Lower lobe of right lung (tissue), 2 donors: Measurements from ENCODE around the gene C1QTNF5. TPM values are rescaled to one million over a fixed set of nuclear protein-coding genes. Genes with fewer than 3 reads are reported as not detected.

Source experiments
- ATAC-seq, 2 donors: fragments of 200-7000 bp; cut with Tn5 transposase; one replicate each; pipeline ENCODE4 v1.9.1; 2020 to 2022; ENCODE audit warnings: mild to moderate bottlenecking in 2 of 2, moderate library complexity in 2 of 2
- DNase-seq: peaks from one replicate; pipeline ENCODE4 v3.0.0-alpha.2; 2020
- H3K27ac ChIP-seq: fragments of 200-600 bp; one replicate; pipeline ENCODE4 v1.8.0; 2022
- H3K27me3 ChIP-seq: fragments of 200-600 bp; one replicate; pipeline ENCODE4 v1.8.0; 2022; ENCODE audit warnings: low read depth
- H3K36me3 ChIP-seq: fragments of 200-600 bp; one replicate; pipeline ENCODE4 v1.8.0; 2022; ENCODE audit warnings: mild to moderate bottlenecking
- H3K4me1 ChIP-seq: fragments of 200-600 bp; one replicate; pipeline ENCODE4 v1.8.0; 2022
- H3K4me3 ChIP-seq: fragments of 200-600 bp; one replicate; pipeline ENCODE4 v1.8.0; 2022; ENCODE audit warnings: mild to moderate bottlenecking
- H3K9me3 ChIP-seq: fragments of 200-600 bp; one replicate; pipeline ENCODE4 v1.8.0; 2022
- intact Hi-C: fragments of 100-400 bp; cut with DNase I; formaldehyde crosslinking; loops from one replicate; pipeline ENCODE4 v1.11.0; 2022
- total RNA-seq: library from RNA; stranded (reverse); fragmentation: NEBNext Ultra II Directional; extraction: Animal tissue kit (Norgen Biotek cat#: 25700); gene quantifications from one replicate; pipeline ENCODE4 v1.2.1, GENCODE V29; 2021
- TF ChIP-seq, protein P1 (sequence below): fragments of 200-600 bp; IDR thresholded peaks from one replicate; pipeline ENCODE4 v1.8.0; 2022; ENCODE audit warnings: antibody characterized with exemption, mild to moderate bottlenecking
- donor health status: DM: no; HTN: yes; CAD: no; lungs with severe emphysema.

C1QTNF5 gene
- total RNA-seq, 1 donor from 2014 or later: 28.2 TPM

- no peaks in the 10 kb centered on the region for H3K36me3 ChIP-seq
- DNase-seq (no peak), ATAC-seq (no peak)
- H3K27me3 ChIP-seq: no peaks in the 10 kb centered on the region
- TF ChIP-seq, protein P1, sequence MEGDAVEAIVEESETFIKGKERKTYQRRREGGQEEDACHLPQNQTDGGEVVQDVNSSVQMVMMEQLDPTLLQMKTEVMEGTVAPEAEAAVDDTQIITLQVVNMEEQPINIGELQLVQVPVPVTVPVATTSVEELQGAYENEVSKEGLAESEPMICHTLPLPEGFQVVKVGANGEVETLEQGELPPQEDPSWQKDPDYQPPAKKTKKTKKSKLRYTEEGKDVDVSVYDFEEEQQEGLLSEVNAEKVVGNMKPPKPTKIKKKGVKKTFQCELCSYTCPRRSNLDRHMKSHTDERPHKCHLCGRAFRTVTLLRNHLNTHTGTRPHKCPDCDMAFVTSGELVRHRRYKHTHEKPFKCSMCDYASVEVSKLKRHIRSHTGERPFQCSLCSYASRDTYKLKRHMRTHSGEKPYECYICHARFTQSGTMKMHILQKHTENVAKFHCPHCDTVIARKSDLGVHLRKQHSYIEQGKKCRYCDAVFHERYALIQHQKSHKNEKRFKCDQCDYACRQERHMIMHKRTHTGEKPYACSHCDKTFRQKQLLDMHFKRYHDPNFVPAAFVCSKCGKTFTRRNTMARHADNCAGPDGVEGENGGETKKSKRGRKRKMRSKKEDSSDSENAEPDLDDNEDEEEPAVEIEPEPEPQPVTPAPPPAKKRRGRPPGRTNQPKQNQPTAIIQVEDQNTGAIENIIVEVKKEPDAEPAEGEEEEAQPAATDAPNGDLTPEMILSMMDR: no peak
- no peaks in the 10 kb centered on the region for H3K9me3 ChIP-seq
- H3K27ac ChIP-seq: no peak overlapping the region
- peaks cover 61% of the 10 kb centered on the region for H3K4me1 ChIP-seq
- intact Hi-C loops: no loop called here
- H3K4me3 ChIP-seq: no peak overlapping the region
Measured at GRCh38 chr11:119371778-119372182, 31.1 kb upstream of the C1QTNF5 start.

GRCh38 chr11:119371067-119371601, 30.5 kb upstream of the C1QTNF5 start:
- H3K27me3 ChIP-seq: no peaks in the 10 kb centered on the region
- ATAC-seq: no peak
- TF ChIP-seq, protein P1: no peak
- peaks cover 54% of the 10 kb centered on the region for H3K4me1 ChIP-seq
- H3K4me3 ChIP-seq: no peak overlapping the region
- intact Hi-C loops: no loop called here
- no peaks in the 10 kb centered on the region for H3K9me3 ChIP-seq
- no peak overlapping the region for H3K27ac ChIP-seq
- DNase-seq: no peak
- H3K36me3 ChIP-seq: no peaks in the 10 kb centered on the region

- no peak for DNase-seq
- Histone ChIP-seq H3K36me3 (no peaks in the 10 kb centered on the region), H3K4me3 (no peak overlapping the region), H3K27me3 (no peaks in the 10 kb centered on the region), H3K27ac (peak overlapping the region; percentile 6), H3K4me1 (peaks cover 49% of the 10 kb centered on the region), H3K9me3 (no peaks in the 10 kb centered on the region)
- peak; percentile 29 to 45 for ATAC-seq
- intact Hi-C loops: no loop called here
- TF ChIP-seq, protein P1: no peak
Measured at GRCh38 chr11:119370486-119371046, 29.9 kb upstream of the C1QTNF5 start.

DNA sequence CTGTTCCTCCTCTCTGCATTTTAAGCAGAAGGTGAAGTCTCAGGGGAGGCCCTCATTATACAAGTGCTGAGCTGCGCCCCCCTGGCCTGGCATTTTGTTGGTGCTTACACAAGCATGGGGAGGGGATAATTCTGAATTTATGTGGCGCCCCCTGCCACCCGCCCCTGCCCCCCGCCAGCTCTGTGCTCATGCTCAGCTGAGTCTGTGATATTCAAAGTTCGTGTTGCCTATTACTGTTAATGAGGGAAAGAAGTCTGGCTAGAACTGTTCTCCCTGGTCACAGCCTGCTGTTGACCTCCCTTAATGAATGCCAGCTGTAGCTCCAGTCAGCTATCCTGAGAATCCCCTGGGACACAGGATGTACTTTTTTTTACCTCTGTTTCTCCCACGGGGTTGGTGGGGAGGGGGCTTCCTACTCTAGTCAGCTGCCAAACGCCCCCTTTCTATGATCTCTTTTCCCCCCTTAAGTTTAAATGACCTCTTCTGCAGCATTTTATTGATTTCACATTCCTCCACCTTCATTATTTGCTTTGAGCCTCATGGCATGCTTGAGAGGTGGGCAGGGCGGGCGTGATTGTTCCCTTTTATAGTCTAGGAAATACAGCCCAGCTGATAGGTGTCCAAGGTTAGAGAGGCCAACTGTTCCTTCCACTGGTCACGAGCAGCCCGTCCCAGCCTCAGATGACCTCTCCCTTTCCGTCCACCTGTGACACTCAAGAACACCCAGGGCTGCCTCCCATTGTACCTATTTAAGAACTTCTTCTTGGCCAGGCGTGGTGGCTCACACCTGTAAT, 28.6 kb upstream of the C1QTNF5 start:
- TF ChIP-seq, protein P1: no peak
- DNase-seq: no peak
- intact Hi-C loops: no loop called here
- H3K27ac ChIP-seq: no peak overlapping the region
- H3K36me3 ChIP-seq: no peaks in the 10 kb centered on the region
- H3K4me1 ChIP-seq: peaks cover 40% of the 10 kb centered on the region
- peaks cover 11% of the 10 kb centered on the region for H3K27me3 ChIP-seq
- H3K4me3 ChIP-seq: no peak overlapping the region
- ATAC-seq: no peak
- H3K9me3 ChIP-seq: no peaks in the 10 kb centered on the region

DNA sequence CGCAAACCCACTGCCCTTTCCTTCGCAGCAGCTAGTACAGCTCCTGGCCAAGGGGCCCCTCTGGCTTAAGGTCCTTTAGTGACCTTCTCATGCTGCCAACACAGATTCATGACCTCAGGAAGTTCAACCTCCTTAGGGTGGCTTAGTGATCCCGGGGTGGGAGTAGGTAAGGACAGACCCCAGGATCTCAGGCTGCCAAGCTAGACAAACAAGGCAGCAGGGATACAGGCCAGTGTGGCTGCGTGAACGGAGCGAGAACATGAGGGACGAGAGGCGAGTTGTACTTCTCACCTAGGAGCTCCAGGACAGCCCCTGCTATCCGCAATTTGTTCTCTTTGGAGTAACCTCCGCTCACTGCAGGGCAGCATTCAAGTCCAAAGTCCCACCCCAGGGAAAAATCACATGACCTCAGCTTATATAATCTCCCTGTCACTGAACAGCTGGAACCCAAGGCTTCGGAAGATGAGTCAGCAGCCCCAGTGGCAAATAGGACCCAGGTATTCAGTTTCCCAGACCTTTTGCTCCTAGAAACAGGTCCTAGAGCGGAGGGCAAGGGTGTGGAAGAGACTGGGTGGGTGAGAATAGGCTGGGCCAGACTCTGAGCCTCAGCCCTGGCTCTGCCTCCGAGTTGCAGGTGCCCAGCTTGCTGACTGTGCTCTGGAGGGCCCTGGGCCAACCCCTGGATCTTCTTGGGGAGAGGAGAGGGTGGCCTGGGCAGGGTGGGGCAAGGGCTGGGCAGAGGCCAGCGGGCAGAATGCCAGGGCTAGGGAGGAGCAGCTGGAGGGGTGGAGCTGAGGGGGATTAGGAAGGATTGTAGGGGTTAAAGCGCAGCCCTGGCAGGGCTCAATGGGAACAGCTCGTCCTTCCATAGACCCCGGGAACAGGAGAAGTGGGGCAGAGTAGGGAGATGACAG, 27.7 kb upstream of the C1QTNF5 start:
- Histone ChIP-seq H3K4me3 (no peak overlapping the region), H3K4me1 (peaks cover 38% of the 10 kb centered on the region), H3K9me3 (no peaks in the 10 kb centered on the region), H3K27me3 (peaks cover 18% of the 10 kb centered on the region), H3K36me3 (no peaks in the 10 kb centered on the region), H3K27ac (peak overlapping the region; percentile 36)
- ATAC-seq (peak; percentile 31), DNase-seq (no peak)
- TF ChIP-seq, protein P1: no peak
- intact Hi-C loops: no loop called here
